ENCODE measurements around the gene SRSF3. TPM values are rescaled to one million over a fixed set of nuclear protein-coding genes. Genes with fewer than 3 reads are reported as not detected.

SRSF3 gene
- total RNA-seq, 1 donor from 2014 or later: 546 TPM

GRCh38 chr6:36623547-36624459, 29.6 kb downstream of the SRSF3 start:
- intact Hi-C loops (cut with micrococcal nuclease): loop anchor here (1.0 kb wide), 4 partner anchors 56 to 159 kb away; no protein-coding TSS in a partner anchor
- peak; percentile 65 for DNase-seq (ENCODE audit: low spot score)
- H3K36me3 Mint-ChIP-seq (ENCODE audit: low read depth): no peaks in the 10 kb centered on the region
- H3K9me3 Mint-ChIP-seq: no peaks in the 10 kb centered on the region
- H3K4me1 Mint-ChIP-seq (ENCODE audit: low read depth): peaks cover 33% of the 10 kb centered on the region
- H3K27me3 Mint-ChIP-seq (ENCODE audit: insufficient read depth): no peaks in the 10 kb centered on the region
- H3K4me3 Mint-ChIP-seq: no peak overlapping the region
- H3K27ac Mint-ChIP-seq: peak overlapping the region; percentile 9

- no peak for DNase-seq (ENCODE audit: low spot score)
- H3K27ac Mint-ChIP-seq: no peak overlapping the region
- intact Hi-C loops (cut with micrococcal nuclease): no loop called here
- H3K4me3 Mint-ChIP-seq: no peak overlapping the region
- no peaks in the 10 kb centered on the region for H3K27me3 Mint-ChIP-seq (ENCODE audit: insufficient read depth)
- H3K9me3 Mint-ChIP-seq: no peaks in the 10 kb centered on the region
- peaks cover 38% of the 10 kb centered on the region for H3K4me1 Mint-ChIP-seq (ENCODE audit: low read depth)
- no peaks in the 10 kb centered on the region for H3K36me3 Mint-ChIP-seq (ENCODE audit: low read depth)
Measured at GRCh38 chr6:36624461-36625157, 30.4 kb downstream of the SRSF3 start.

- Mint-ChIP-seq H3K9me3 (no peaks in the 10 kb centered on the region), H3K27ac (no peak overlapping the region)
Measured at GRCh38 chr6:36625158-36625919, 31.2 kb downstream of the SRSF3 start.

DNA sequence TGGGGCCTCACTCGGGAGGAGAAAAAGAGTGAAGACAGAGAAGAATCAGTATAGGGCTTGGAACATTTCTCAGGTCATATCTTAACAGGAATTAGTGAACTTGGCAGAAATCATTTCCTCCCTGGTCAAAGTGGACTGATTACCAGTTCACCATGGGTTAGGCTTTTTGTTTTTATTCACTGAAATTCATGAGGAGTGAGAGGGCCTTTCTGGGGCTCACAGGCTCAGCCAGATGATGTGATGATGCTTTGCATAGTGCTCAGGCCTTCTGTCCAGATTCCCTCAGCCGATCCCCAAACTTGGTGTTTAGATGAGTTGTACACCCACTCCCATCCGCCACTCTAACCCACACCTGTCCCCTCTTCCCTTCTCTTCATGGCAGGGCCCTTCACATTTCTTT, 32.5 kb downstream of the SRSF3 start:
- no peaks in the 10 kb centered on the region for H3K36me3 Mint-ChIP-seq (ENCODE audit: low read depth)

More at GRCh38 chr6:36625158-36625919, 31.2 kb downstream of the SRSF3 start:
- H3K36me3 Mint-ChIP-seq (ENCODE audit: low read depth): no peaks in the 10 kb centered on the region
- intact Hi-C loops (cut with micrococcal nuclease): no loop called here
- H3K4me3 Mint-ChIP-seq: no peak overlapping the region
- no peaks in the 10 kb centered on the region for H3K27me3 Mint-ChIP-seq (ENCODE audit: insufficient read depth)
- H3K4me1 Mint-ChIP-seq (ENCODE audit: low read depth): peaks cover 40% of the 10 kb centered on the region
- no peak for DNase-seq (ENCODE audit: low spot score)

DNA sequence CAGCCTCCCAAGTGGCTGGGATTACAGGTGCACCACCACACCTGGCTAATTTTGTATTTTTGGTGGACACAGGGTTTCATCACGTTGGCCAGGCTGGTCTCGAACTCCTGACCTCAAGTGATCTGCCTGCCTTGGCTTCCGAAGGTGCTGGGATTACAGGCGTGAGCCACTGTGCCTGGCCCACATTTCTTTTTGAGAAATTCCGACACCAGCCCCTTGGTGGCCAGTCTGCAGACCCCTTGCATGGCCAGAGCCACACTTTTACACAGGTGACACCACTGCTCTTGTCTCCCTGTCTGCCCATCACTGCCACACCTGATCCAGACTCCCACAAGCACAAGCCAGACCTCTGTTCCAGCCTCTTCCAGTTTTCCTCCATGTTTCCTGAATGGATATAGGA, 33.0 kb downstream of the SRSF3 start:
- Mint-ChIP-seq H3K9me3 (no peaks in the 10 kb centered on the region), H3K27ac (no peak overlapping the region), H3K4me1 (ENCODE audit: low read depth) (peaks cover 42% of the 10 kb centered on the region), H3K36me3 (ENCODE audit: low read depth) (no peaks in the 10 kb centered on the region), H3K4me3 (no peak overlapping the region), H3K27me3 (ENCODE audit: insufficient read depth) (no peaks in the 10 kb centered on the region)
- intact Hi-C loops (cut with micrococcal nuclease): no loop called here
- DNase-seq (ENCODE audit: low spot score): no peak

More for the DNA sequence above, 32.5 kb downstream of the SRSF3 start:
- H3K4me3 Mint-ChIP-seq: no peak overlapping the region
- intact Hi-C loops (cut with micrococcal nuclease): no loop called here
- H3K4me1 Mint-ChIP-seq (ENCODE audit: low read depth): peaks cover 42% of the 10 kb centered on the region
- no peak for DNase-seq (ENCODE audit: low spot score)
- no peaks in the 10 kb centered on the region for H3K27me3 Mint-ChIP-seq (ENCODE audit: insufficient read depth)
- H3K9me3 Mint-ChIP-seq: no peaks in the 10 kb centered on the region
- H3K27ac Mint-ChIP-seq: no peak overlapping the region

GRCh38 chr6:36627801-36628246, 33.7 kb downstream of the SRSF3 start:
- DNase-seq (ENCODE audit: low spot score): no peak
- intact Hi-C loops (cut with micrococcal nuclease): no loop called here
- peaks cover 38% of the 10 kb centered on the region for H3K4me1 Mint-ChIP-seq (ENCODE audit: low read depth)
- H3K36me3 Mint-ChIP-seq (ENCODE audit: low read depth): no peaks in the 10 kb centered on the region
- H3K27me3 Mint-ChIP-seq (ENCODE audit: insufficient read depth): no peaks in the 10 kb centered on the region
- no peak overlapping the region for H3K4me3 Mint-ChIP-seq
- peak overlapping the region; percentile 51 for H3K27ac Mint-ChIP-seq
- no peaks in the 10 kb centered on the region for H3K9me3 Mint-ChIP-seq

- no peaks in the 10 kb centered on the region for H3K9me3 Mint-ChIP-seq
- H3K36me3 Mint-ChIP-seq (ENCODE audit: low read depth): no peaks in the 10 kb centered on the region
- intact Hi-C loops (cut with micrococcal nuclease): no loop called here
- no peak overlapping the region for H3K27ac Mint-ChIP-seq
- no peaks in the 10 kb centered on the region for H3K27me3 Mint-ChIP-seq (ENCODE audit: insufficient read depth)
- H3K4me3 Mint-ChIP-seq: no peak overlapping the region
- peaks cover 27% of the 10 kb centered on the region for H3K4me1 Mint-ChIP-seq (ENCODE audit: low read depth)
- DNase-seq (ENCODE audit: low spot score): no peak
Measured at GRCh38 chr6:36629784-36630183, 35.6 kb downstream of the SRSF3 start.

- DNase-seq (ENCODE audit: low spot score): no peak
- peaks cover 20% of the 10 kb centered on the region for H3K4me1 Mint-ChIP-seq (ENCODE audit: low read depth)
- H3K27ac Mint-ChIP-seq: no peak overlapping the region
- H3K36me3 Mint-ChIP-seq (ENCODE audit: low read depth): no peaks in the 10 kb centered on the region
- intact Hi-C loops (cut with micrococcal nuclease): no loop called here
- no peak overlapping the region for H3K4me3 Mint-ChIP-seq
- H3K27me3 Mint-ChIP-seq (ENCODE audit: insufficient read depth): no peaks in the 10 kb centered on the region
- H3K9me3 Mint-ChIP-seq: no peaks in the 10 kb centered on the region
Measured at GRCh38 chr6:36631326-36632011, 37.3 kb downstream of the SRSF3 start.

- Mint-ChIP-seq H3K36me3 (ENCODE audit: low read depth) (no peaks in the 10 kb centered on the region), H3K9me3 (no peaks in the 10 kb centered on the region), H3K4me1 (ENCODE audit: low read depth) (peaks cover 10% of the 10 kb centered on the region), H3K27ac (no peak overlapping the region), H3K27me3 (ENCODE audit: insufficient read depth) (no peaks in the 10 kb centered on the region), H3K4me3 (no peak overlapping the region)
- intact Hi-C loops (cut with micrococcal nuclease): no loop called here
- DNase-seq (ENCODE audit: low spot score): no peak
Measured at GRCh38 chr6:36633370-36633769, 39.2 kb downstream of the SRSF3 start.

GRCh38 chr6:36633915-36634314, 39.8 kb downstream of the SRSF3 start:
- intact Hi-C loops (cut with micrococcal nuclease): no loop called here
- no peak overlapping the region for H3K4me3 Mint-ChIP-seq
- peaks cover 10% of the 10 kb centered on the region for H3K4me1 Mint-ChIP-seq (ENCODE audit: low read depth)
- H3K27me3 Mint-ChIP-seq (ENCODE audit: insufficient read depth): no peaks in the 10 kb centered on the region
- H3K36me3 Mint-ChIP-seq (ENCODE audit: low read depth): no peaks in the 10 kb centered on the region
- no peak for DNase-seq (ENCODE audit: low spot score)
- no peaks in the 10 kb centered on the region for H3K9me3 Mint-ChIP-seq
- no peak overlapping the region for H3K27ac Mint-ChIP-seq

GRCh38 chr6:36634317-36635108, 40.4 kb downstream of the SRSF3 start:
- DNase-seq (ENCODE audit: low spot score): no peak
- H3K4me1 Mint-ChIP-seq (ENCODE audit: low read depth): peaks cover 5% of the 10 kb centered on the region
- intact Hi-C loops (cut with micrococcal nuclease): no loop called here
- no peaks in the 10 kb centered on the region for H3K36me3 Mint-ChIP-seq (ENCODE audit: low read depth)
- H3K27ac Mint-ChIP-seq: no peak overlapping the region
- no peak overlapping the region for H3K4me3 Mint-ChIP-seq
- no peaks in the 10 kb centered on the region for H3K9me3 Mint-ChIP-seq
- no peaks in the 10 kb centered on the region for H3K27me3 Mint-ChIP-seq (ENCODE audit: insufficient read depth)

GRCh38 chr6:36636283-36636682, 42.1 kb downstream of the SRSF3 start:
- Mint-ChIP-seq H3K9me3 (no peaks in the 10 kb centered on the region), H3K4me3 (no peak overlapping the region), H3K27ac (no peak overlapping the region), H3K36me3 (ENCODE audit: low read depth) (no peaks in the 10 kb centered on the region), H3K4me1 (ENCODE audit: low read depth) (no peaks in the 10 kb centered on the region), H3K27me3 (ENCODE audit: insufficient read depth) (no peaks in the 10 kb centered on the region)
- intact Hi-C loops (cut with micrococcal nuclease): no loop called here
- no peak for DNase-seq (ENCODE audit: low spot score)
